Thymus (tissue), 11 donors: Measurements from ENCODE around the gene NACC2. TPM values are rescaled to one million over a fixed set of nuclear protein-coding genes. Genes with fewer than 3 reads are reported as not detected.

Experiments
- DNase-seq, 9 donors: peaks; one replicate each; pipeline ENCODE4 v3.0.0-alpha.2; 2013; ENCODE audit warnings: low spot score in 9 of 9, low read depth in 6 of 9, missing footprints in 1 of 9
- H3K27ac ChIP-seq, 2 donors: one replicate each; pipeline ENCODE4 v1.5.1; 2013; ENCODE audit warnings: control low read depth in 1 of 2, low read depth in 1 of 2, low read length in 1 of 2, mild to moderate bottlenecking in 1 of 2, moderate library complexity in 1 of 2
- H3K27me3 ChIP-seq, 2 donors: one replicate each; pipeline ENCODE4 v1.5.1; 2013; ENCODE audit warnings: low read length in 1 of 2; ENCODE audit not compliant: control insufficient read depth in 2 of 2, insufficient read depth in 1 of 2
- H3K36me3 ChIP-seq, 2 donors: one replicate each; pipeline ENCODE4 v1.5.1; 2013; ENCODE audit warnings: low read length in 1 of 2, mild to moderate bottlenecking in 1 of 2, moderate library complexity in 1 of 2; ENCODE audit not compliant: control insufficient read depth in 2 of 2, insufficient read depth in 2 of 2
- H3K4me1 ChIP-seq, 2 donors: one replicate each; pipeline ENCODE4 v1.5.1; 2013; ENCODE audit warnings: low read length in 2 of 2; ENCODE audit not compliant: control insufficient read depth in 2 of 2, insufficient read depth in 2 of 2
- H3K4me3 ChIP-seq, 2 donors: one replicate each; pipeline ENCODE4 v1.5.1; 2013; ENCODE audit warnings: low read length in 2 of 2, control low read depth in 1 of 2, mild to moderate bottlenecking in 1 of 2
- H3K9me3 ChIP-seq, 2 donors: one replicate each; pipeline ENCODE4 v1.5.1; 2013; ENCODE audit warnings: low read length in 1 of 2, mild to moderate bottlenecking in 1 of 2; ENCODE audit not compliant: control insufficient read depth in 2 of 2, insufficient read depth in 1 of 2
- WGBS: extraction: QIAGEN DNeasy Blood & Tissue Kit; methylation state at CpG from one replicate; pipeline ENCODE4 v1.1.7; 2013; 5-methylcytosine and 5-hydroxymethylcytosine counted together
- polyA plus RNA-seq: library from polyadenylated mRNA; stranded (reverse); fragments of 200-250 nt; gene quantifications from one replicate; pipeline ENCODE4 v1.2.3, GENCODE V29; 2013
- total RNA-seq: library from RNA; stranded (reverse); fragments of 120-200 nt; gene quantifications from one replicate; pipeline ENCODE4 v1.2.4, GENCODE V29; 2013
- donor health status: healthy.

NACC2 gene
- total and polyA plus RNA-seq, 2 donors: 1.5 to 4.4 TPM

DNA sequence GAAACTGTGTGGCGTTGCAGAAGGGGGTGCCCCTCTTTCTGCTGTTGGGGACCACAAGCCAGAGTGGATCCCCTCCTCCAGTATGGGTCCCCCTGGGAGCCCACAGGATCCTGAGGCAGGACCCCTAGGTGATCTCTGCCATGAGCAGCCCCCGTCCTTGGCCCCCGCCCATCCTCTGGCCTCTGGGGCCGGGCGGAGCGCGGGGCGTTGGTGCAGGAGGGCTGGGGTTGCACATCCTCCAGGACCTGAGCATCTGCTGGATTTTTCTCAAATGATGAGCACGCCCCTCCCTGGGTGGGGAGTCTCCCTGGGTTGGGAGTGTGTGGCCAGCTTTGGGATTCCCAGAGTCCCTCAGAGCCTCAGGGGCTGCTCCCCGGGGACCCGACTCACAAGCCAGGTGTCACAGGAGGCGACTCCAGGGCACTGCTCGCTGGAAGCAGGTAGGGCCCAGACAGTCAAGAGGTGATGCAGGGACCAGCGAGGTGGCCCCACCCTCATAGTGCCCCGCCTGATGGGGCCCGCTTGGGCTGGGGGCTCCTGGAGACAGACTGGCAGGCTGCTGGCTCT is 107.2 kb downstream of the NACC2 start:
- WGBS: 97% methylated on average over 16 of the region's 16 CpGs

DNA sequence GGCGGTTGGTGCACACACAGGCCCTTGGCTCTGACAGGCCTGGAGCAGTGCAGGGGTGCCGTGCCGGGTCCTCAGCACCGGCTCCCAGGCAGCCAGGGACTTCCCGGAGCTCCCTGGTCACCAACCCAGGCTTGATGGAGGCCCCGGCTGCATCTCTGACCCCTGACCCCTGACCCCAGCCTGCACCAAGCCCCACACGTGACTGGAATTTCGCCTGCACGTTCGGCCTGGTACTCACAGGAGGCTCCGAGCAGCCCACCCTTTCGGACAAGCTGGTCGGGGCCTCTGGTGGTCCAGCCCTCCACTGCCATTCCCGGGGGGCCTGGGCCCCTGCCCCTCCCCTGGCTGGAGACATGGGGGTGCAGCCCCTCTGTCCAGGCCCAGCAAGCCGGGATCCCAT is 108.5 kb downstream of the NACC2 start:
- Histone ChIP-seq H3K27me3 (peaks cover 2 to 36% of the 10 kb centered on the region in 2 donors), H3K4me3 (no peak overlapping the region), H3K9me3 (no peaks in the 10 kb centered on the region), H3K36me3 (no peaks in the 10 kb centered on the region), H3K4me1 (peaks cover 0 to 8% of the 10 kb centered on the region in 2 donors), H3K27ac (no peak overlapping the region)
- no peak for DNase-seq
- WGBS: 93% methylated on average over 15 of the region's 15 CpGs

More for the DNA sequence above, 107.2 kb downstream of the NACC2 start:
- peaks cover 6 to 48% of the 10 kb centered on the region in 2 donors for H3K27me3 ChIP-seq
- no peak overlapping the region for H3K27ac ChIP-seq
- peaks cover 0 to 14% of the 10 kb centered on the region in 2 donors for H3K4me1 ChIP-seq
- H3K36me3 ChIP-seq: no peaks in the 10 kb centered on the region
- DNase-seq: no peak
- no peaks in the 10 kb centered on the region for H3K9me3 ChIP-seq
- H3K4me3 ChIP-seq: no peak overlapping the region

DNA sequence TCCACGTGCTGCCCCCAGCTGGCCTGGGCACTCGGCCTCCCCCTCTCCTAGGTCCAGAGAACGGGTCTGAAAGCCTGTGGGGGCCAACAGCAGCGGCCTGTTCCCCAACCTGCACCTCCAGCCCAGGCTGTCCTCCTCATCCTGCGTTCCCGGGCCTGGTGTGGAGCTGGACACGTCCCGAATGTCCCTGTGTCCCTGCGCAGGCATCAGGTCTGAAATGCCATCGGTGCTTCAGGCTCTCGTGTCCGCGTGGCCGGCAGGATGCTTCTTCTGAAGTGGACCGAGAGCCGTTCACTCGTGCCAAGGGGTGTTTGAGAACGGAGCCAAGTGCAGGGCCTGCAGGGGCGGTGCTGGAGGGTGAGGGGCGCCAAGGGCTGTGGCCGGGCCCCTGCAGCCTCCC is 109.2 kb downstream of the NACC2 start:
- Histone ChIP-seq H3K4me1 (peaks cover 0 to 6% of the 10 kb centered on the region in 2 donors), H3K36me3 (no peaks in the 10 kb centered on the region), H3K27ac (no peak overlapping the region), H3K27me3 (peaks cover 2 to 31% of the 10 kb centered on the region in 2 donors), H3K9me3 (no peaks in the 10 kb centered on the region), H3K4me3 (no peak overlapping the region)
- WGBS: 94% methylated on average over 21 of the region's 21 CpGs
- DNase-seq: no peak

GRCh38 chr9:135985459-135985774 is 109.7 kb downstream of the NACC2 start:
- Histone ChIP-seq H3K27me3 (peaks cover 2 to 29% of the 10 kb centered on the region in 2 donors), H3K27ac (no peak overlapping the region), H3K9me3 (no peaks in the 10 kb centered on the region), H3K36me3 (no peaks in the 10 kb centered on the region), H3K4me3 (no peak overlapping the region), H3K4me1 (peaks cover 0 to 5% of the 10 kb centered on the region in 2 donors)
- DNase-seq: no peak
- WGBS: 96% methylated on average over 14 of the region's 14 CpGs

DNA sequence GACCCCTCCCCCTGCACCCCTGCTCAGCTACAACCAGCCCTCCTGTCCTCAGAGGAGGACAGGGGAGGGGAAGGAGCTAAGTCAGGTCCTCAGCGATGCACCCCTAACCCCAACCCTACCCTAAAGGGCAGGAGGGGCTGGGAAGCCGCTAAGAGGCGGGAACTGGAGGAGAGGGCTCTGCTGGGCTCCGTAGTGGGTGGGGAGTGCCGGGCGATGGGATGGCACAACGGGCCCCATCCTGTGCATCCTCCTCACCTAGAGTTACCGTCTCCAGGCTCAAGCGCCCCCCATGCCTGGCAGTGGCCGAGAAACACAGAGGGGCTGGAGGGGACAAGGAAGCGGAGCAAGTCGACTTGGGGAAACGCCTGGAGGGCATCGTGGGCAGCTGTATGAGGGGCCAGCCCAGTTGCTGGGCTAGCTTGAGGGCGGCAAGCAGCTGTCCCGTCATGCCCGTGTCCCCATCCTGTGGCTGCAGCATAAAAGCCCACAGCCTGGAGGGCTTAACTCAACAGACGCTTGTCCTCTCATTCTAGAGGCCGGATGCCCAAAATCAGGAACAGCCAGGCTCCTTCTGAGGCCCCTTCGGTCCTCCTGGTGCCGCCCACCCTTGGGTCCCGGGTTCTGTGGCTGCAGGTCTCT is 110.9 kb downstream of the NACC2 start:
- no peak for DNase-seq
- H3K27ac ChIP-seq: no peak overlapping the region
- H3K4me3 ChIP-seq: no peak overlapping the region
- peaks cover 0 to 22% of the 10 kb centered on the region in 2 donors for H3K27me3 ChIP-seq
- no peaks in the 10 kb centered on the region for H3K36me3 ChIP-seq
- H3K9me3 ChIP-seq: no peaks in the 10 kb centered on the region
- H3K4me1 ChIP-seq: peaks cover 0 to under 1% of the 10 kb centered on the region in 2 donors
- WGBS: 91% methylated on average over 22 of the region's 22 CpGs

DNA sequence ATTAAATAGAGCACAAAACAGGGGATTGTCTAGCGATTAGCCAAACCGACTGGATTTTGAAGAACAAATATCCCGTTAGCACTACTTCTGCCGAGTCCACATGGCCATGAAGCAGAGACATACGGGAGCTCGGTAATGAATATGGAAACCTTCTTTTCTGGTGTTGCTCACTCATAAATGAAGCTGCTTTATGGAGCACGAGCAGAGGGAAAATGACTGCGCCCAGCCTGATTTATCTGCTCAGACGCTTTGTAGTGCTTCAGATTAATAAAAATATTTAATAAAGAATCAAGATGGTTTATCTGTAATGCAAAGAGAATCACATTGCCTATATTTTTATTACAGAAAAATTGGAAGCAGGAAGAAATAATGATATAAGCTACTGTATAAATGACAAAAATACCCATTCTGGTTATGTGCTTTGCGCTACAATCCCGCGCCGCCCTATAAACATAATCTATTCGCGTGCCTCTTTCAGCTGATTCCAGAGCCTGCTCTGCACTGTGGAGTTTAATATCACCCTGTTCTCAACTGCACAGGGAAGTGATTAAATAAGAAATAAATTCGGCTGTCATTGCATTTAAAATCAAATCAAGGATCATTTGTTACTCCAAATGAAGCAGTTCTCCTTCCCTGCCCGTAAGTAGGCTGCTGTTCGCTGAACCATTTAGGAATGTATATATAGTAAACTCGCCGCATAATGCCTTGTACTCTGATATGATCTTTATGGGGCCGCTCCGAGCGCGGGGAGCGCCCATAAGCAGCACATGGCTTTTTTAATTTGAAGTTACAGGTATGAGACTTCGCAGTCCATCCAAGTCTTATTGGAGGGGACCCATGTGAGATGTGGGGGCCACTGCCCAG is 111.6 kb downstream of the NACC2 start:
- no peak for DNase-seq
- Histone ChIP-seq H3K4me3 (no peak overlapping the region), H3K9me3 (no peaks in the 10 kb centered on the region), H3K27ac (no peak overlapping the region), H3K27me3 (peaks cover 0 to 22% of the 10 kb centered on the region in 2 donors), H3K36me3 (no peaks in the 10 kb centered on the region), H3K4me1 (peaks cover 0 to 5% of the 10 kb centered on the region in 2 donors)
- 95% methylated on average over 26 of the region's 26 CpGs for WGBS

DNA sequence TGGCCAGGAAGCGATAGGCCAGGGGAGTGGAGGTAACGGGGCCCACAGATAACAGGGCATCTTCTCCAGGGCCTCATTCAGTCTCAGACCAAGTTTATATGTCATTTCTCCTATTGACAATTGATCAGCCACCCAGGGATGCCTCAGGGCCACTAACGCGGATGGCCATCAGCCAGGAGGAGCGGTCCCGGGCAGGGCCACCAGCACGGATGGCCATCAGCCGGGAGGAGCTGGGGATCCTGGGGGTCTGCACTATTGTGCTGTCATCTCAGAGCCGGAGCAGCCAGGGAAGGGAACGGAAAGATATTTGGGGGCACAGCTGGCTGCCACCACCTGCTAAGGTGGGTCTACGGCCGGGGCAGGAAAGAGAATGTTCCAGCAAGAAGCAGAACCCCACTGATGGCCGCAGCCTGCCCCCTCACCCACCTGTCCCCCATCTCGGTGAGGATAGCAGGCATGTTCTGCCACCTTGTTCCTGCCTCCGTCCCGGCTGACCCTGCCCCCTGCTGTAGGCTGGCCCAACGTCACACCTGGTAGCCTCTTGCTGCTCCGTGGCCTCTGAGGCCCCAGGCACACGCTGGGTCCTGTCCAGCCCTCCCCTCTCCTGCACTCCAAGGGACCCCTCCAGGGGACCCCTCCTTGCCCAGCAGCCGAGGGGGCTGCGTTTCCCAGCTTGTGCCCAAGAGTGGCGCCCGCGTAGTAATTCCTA is 112.4 kb downstream of the NACC2 start:
- Histone ChIP-seq H3K4me1 (peaks cover 0 to 5% of the 10 kb centered on the region in 2 donors), H3K27me3 (peaks cover 0 to 23% of the 10 kb centered on the region in 2 donors), H3K4me3 (no peak overlapping the region), H3K36me3 (no peaks in the 10 kb centered on the region), H3K9me3 (no peaks in the 10 kb centered on the region), H3K27ac (no peak overlapping the region)
- no peak for DNase-seq
- 95% methylated on average over 24 of the region's 24 CpGs for WGBS

DNA sequence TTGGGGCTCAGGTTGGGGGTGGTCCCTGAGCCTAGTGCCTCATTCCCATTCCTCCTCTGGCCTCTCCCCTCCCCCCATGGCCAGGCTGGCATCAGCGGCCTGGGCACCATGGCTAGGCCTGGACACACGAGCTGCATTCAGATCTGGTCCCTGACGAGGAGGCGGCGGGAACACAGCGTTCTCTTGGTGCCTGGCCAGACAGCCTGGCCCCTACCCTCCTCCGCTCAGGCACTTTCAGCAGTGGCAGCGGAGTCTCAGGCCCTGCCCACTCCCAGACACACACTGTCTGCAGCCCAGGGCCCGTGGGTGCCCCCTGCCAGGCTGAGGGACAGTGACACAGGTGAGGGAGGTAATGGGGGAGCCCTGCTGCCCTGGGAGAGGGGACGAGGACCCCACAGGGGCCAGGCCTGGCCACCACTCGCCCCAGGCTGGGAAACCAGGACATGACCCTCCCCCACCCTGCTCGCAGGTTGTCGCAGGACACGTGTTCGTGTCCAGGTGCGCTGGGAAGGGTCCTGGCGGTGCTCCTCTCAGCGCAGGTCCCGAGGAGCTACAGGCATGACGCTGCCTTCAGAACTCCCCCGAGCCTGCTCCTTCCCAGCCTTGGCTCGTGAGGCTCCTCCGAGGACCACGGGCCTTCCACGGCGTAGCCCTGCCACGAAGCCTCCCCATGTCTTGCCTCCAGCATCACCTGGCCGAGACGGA is 114.0 kb downstream of the NACC2 start:
- WGBS: 96% methylated on average over 29 of the region's 29 CpGs
- Histone ChIP-seq H3K27ac (no peak overlapping the region), H3K9me3 (no peaks in the 10 kb centered on the region), H3K4me1 (peaks cover 0 to 5% of the 10 kb centered on the region in 2 donors), H3K4me3 (no peak overlapping the region), H3K27me3 (peaks cover 0 to 34% of the 10 kb centered on the region in 2 donors), H3K36me3 (no peaks in the 10 kb centered on the region)
- no peak for DNase-seq
